NCI-H2029 treated with DMSO at 0.1 percent for 48 hours (cell line): Measurements from ENCODE around the gene PNPLA2.

Experiments
- DNase-seq: peaks from one replicate; lab custom pipeline; 2025; lab: John Stamatoyannopoulos, UW

PNPLA2 gene

GRCh38 chr11:798093-798713 is 20.5 kb upstream of the PNPLA2 start, which contains the start of gene SLC25A22:
TSS of gene SLC25A22 (minus strand) at chr11:798281. CDS start at chr11:795006, 3,275 bp downstream.
- peak; percentile 29 for DNase-seq

- no peak for DNase-seq
Observed at GRCh38 chr11:799641-800316, 18.9 kb upstream of the PNPLA2 start.

- DNase-seq, result no peak
Observed at GRCh38 chr11:800473-800872, 18.2 kb upstream of the PNPLA2 start.

GRCh38 chr11:801097-801780 is 17.5 kb upstream of the PNPLA2 start:
- no peak for DNase-seq

GRCh38 chr11:802018-802617 is 16.6 kb upstream of the PNPLA2 start:
- no peak for DNase-seq

- no peak for DNase-seq
Observed at GRCh38 chr11:802693-803466, 15.8 kb upstream of the PNPLA2 start.

GRCh38 chr11:803467-803742 is 15.3 kb upstream of the PNPLA2 start:
- no peak for DNase-seq

- no peak for DNase-seq
Observed at GRCh38 chr11:803770-804598, 14.7 kb upstream of the PNPLA2 start.

GRCh38 chr11:804599-804964 is 14.1 kb upstream of the PNPLA2 start:
- no peak for DNase-seq

GRCh38 chr11:808427-809286 is 10.1 kb upstream of the PNPLA2 start:
- no peak for DNase-seq

GRCh38 chr11:809287-810039 is 9.3 kb upstream of the PNPLA2 start, which contains the start of gene RPLP2:
TSS of gene RPLP2 (plus strand) at chr11:809967. CDS start at chr11:810235, 268 bp downstream.
- peak; percentile 84 for DNase-seq

GRCh38 chr11:810040-810567 is 8.6 kb upstream of the PNPLA2 start:
- DNase-seq, result no peak

- no peak for DNase-seq
Observed at GRCh38 chr11:811446-812245, 7.1 kb upstream of the PNPLA2 start.

- DNase-seq, result no peak
Observed at GRCh38 chr11:812390-812789, 6.3 kb upstream of the PNPLA2 start.

GRCh38 chr11:813072-813455 is 5.7 kb upstream of the PNPLA2 start:
- no peak for DNase-seq

- no peak for DNase-seq
Observed at GRCh38 chr11:813456-814096, 5.1 kb upstream of the PNPLA2 start.

GRCh38 chr11:815675-816432 is 2.9 kb upstream of the PNPLA2 start:
- no peak for DNase-seq
